B cell (primary cell): Measurements from ENCODE around the gene HJURP. TPM values are rescaled to one million over a fixed set of nuclear protein-coding genes. Genes with fewer than 3 reads are reported as not detected.

Experiments
- ATAC-seq: fragments of 200-7000 bp; cut with Tn5 transposase; one replicate; pipeline ENCODE4 v1.10.0; 2021; ENCODE audit warnings: low read depth, mild to moderate bottlenecking, moderate number of reproducible peaks, moderate library complexity
- CTCF ChIA-PET: fragments of 350-600 bp; sonication (Branson Sonifier 250); formaldehyde crosslinking; loops from one replicate; lab custom pipeline; 2021; ENCODE audit warnings: antibody characterized with exemption, inconsistent platforms; lab: Charles Lee
- POLR2A ChIA-PET: fragments of 350-600 bp; sonication (Branson Sonifier 250); formaldehyde crosslinking; loops from one replicate; lab custom pipeline; 2021; ENCODE audit warnings: antibody characterized with exemption; lab: Charles Lee
- DNase-seq: peaks from one replicate; pipeline ENCODE4 v3.0.0; 2013
- H2AFZ ChIP-seq: 2 replicates; pipeline ENCODE4 v1.6.1; 2012; ENCODE audit warnings: mild to moderate bottlenecking, low read depth, low read length; ENCODE audit not compliant: insufficient read depth, poor library complexity, severe bottlenecking
- H3K27ac ChIP-seq, 2 donors: 1 replicate in 1 of 2; 2 replicates in 1 of 2; pipeline ENCODE4 v1.5.1; 2012 to 2013; ENCODE audit warnings: low read length in 2 of 2, mild to moderate bottlenecking in 2 of 2, moderate library complexity in 1 of 2
- H3K27me3 ChIP-seq, 4 experiments: fragments of 200-600 bp in 1 of 4; sonication (generic) in 1 of 4; replicated peaks in 1 of 4; 1 replicate in 2 of 4; 2 replicates in 2 of 4; pipeline versions ENCODE4 v1.6.1 to v1.7.0; 2013 to 2016; ENCODE audit warnings: low read length in 3 of 4, mild to moderate bottlenecking in 2 of 4, mixed read lengths in 1 of 4, moderate library complexity in 1 of 4; ENCODE audit not compliant: insufficient read depth in 4 of 4, control insufficient read depth in 3 of 4; ENCODE audit errors: control extremely low read depth in 1 of 4
- H3K36me3 ChIP-seq, 2 experiments: replicated peaks in 1 of 2; 1 replicate in 1 of 2; 2 replicates in 1 of 2; pipeline versions ENCODE4 v1.6.1 to v1.7.1; 2013; ENCODE audit warnings: low read length in 1 of 2; ENCODE audit not compliant: insufficient read depth in 2 of 2, control insufficient read depth in 1 of 2; ENCODE audit errors: control extremely low read depth in 1 of 2, extremely low read depth in 1 of 2
- H3K4me1 ChIP-seq, 2 donors: fragments of 200-600 bp in 1 of 2; sonication (generic) in 1 of 2; 1 replicate in 1 of 2; 2 replicates in 1 of 2; pipeline versions ENCODE4 v1.5.1 to v1.6.1; 2013 to 2017; ENCODE audit warnings: low read length in 2 of 2; ENCODE audit not compliant: control insufficient read depth in 2 of 2, insufficient read depth in 2 of 2
- H3K4me2 ChIP-seq: replicated peaks from 2 replicates; pipeline ENCODE3; 2012; ENCODE audit warnings: mild to moderate bottlenecking, low read depth, low read length; ENCODE audit not compliant: poor library complexity, severe bottlenecking
- H3K4me3 ChIP-seq, 5 experiments: fragments of 200-600 bp in 1 of 5; sonication (generic) in 1 of 5; 1 replicate in 3 of 5; 2 replicates in 2 of 5; pipeline versions ENCODE4 v1.5.1 to v1.7.0; 2011 to 2016; ENCODE audit warnings: low read length in 4 of 5, mild to moderate bottlenecking in 4 of 5, low read depth in 2 of 5, control low read depth in 1 of 5, moderate library complexity in 1 of 5; ENCODE audit not compliant: insufficient read depth in 1 of 5; ENCODE audit errors: control extremely low read depth in 1 of 5, extremely low read depth in 1 of 5
- H3K79me2 ChIP-seq: fragments of 200-600 bp; sonication (generic); one replicate; pipeline ENCODE4 v1.6.0; 2016; ENCODE audit warnings: low read length; ENCODE audit not compliant: control insufficient read depth, insufficient read depth
- H3K9ac ChIP-seq: fragments of 200-600 bp; sonication (generic); 2 replicates; pipeline ENCODE4 v1.6.1; 2017; ENCODE audit warnings: mild to moderate bottlenecking, low read length, moderate library complexity
- H3K9me3 ChIP-seq, 3 donors: one replicate each; pipeline versions ENCODE4 v1.6.1 to v1.7.1; 2013; ENCODE audit warnings: low read length in 2 of 3; ENCODE audit not compliant: control insufficient read depth in 2 of 3, insufficient read depth in 1 of 3; ENCODE audit errors: control extremely low read depth in 1 of 3
- H4K20me1 ChIP-seq: 2 replicates; pipeline ENCODE4 v1.6.0; 2012; ENCODE audit warnings: mild to moderate bottlenecking, low read length; ENCODE audit not compliant: insufficient read depth, control insufficient read depth, poor library complexity, severe bottlenecking
- H3K27ac Mint-ChIP-seq: one replicate; pipeline ENCODE4 v1.8.0; 2021; ENCODE audit warnings: mixed read lengths
- H3K27me3 Mint-ChIP-seq: one replicate; pipeline ENCODE4 v1.8.0; 2021; ENCODE audit warnings: mixed read lengths
- H3K4me1 Mint-ChIP-seq: one replicate; pipeline ENCODE4 v1.8.0; 2021; ENCODE audit warnings: mixed read lengths
- H3K4me3 Mint-ChIP-seq: one replicate; pipeline ENCODE4 v1.8.0; 2021; ENCODE audit warnings: mixed read lengths
- H3K9me3 Mint-ChIP-seq: one replicate; pipeline ENCODE4 v1.8.0; 2022; ENCODE audit warnings: mixed read lengths; ENCODE audit not compliant: insufficient read depth
- CTCF ChIP-seq: fragments of 200-600 bp; IDR thresholded peaks from one replicate; pipeline ENCODE4 v1.8.0; 2022; ENCODE audit warnings: antibody characterized with exemption, mild to moderate bottlenecking
- EZH2 ChIP-seq: IDR thresholded peaks from 2 replicates; pipeline ENCODE4 v1.6.1; 2012; ENCODE audit warnings: borderline replicate concordance, low read depth, mild to moderate bottlenecking, moderate library complexity, low read length; ENCODE audit not compliant: insufficient read depth, poor library complexity, severe bottlenecking
- WGBS: methylation state at CpG from one replicate; pipeline ENCODE4 v1.1.5; 2013; ENCODE audit warnings: missing lambda C conversion rate; ENCODE audit not compliant: insufficient coverage; 5-methylcytosine and 5-hydroxymethylcytosine counted together
- intact Hi-C: fragments of 100-400 bp; cut with micrococcal nuclease; formaldehyde crosslinking; loops from one replicate; pipeline ENCODE4 v1.10.0; 2022
- polyA plus RNA-seq: library from polyadenylated mRNA; depleted of rRNA; stranded (reverse); fragments of >200 nt; gene quantifications from 2 replicates; pipeline ENCODE4 v1.2.3, GENCODE V29; 2012
- total RNA-seq, 2 donors: library from RNA; stranded (reverse); fragments of 120-200 nt in 1 of 2; gene quantifications; 1 replicate in 1 of 2; 2 replicates in 1 of 2; pipeline versions ENCODE4 v1.2.3 to v1.2.4, GENCODE V29; 2013 to 2022

The HJURP gene
- total and polyA plus RNA-seq, 2 donors (not counting 1 experiment from before 2014, with no cell fraction given): 0.42 to 0.73 TPM

- peaks cover 0 to 6% (median 0%) of the 10 kb centered on the region in 3 donors for H3K9me3 ChIP-seq
- no peak overlapping the region for H3K4me3 ChIP-seq
- H3K9ac ChIP-seq: no peak overlapping the region
- TF ChIP-seq CTCF (no peak), EZH2 (no peak)
- no peak overlapping the region for H2AFZ ChIP-seq
- ChIA-PET POLR2A (no interaction called here), CTCF (no interaction called here)
- Mint-ChIP-seq H3K27me3 (peaks cover 28% of the 10 kb centered on the region), H3K4me1 (no peaks in the 10 kb centered on the region), H3K4me3 (no peak overlapping the region), H3K9me3 (no peaks in the 10 kb centered on the region), H3K27ac (no peak overlapping the region)
- H4K20me1 ChIP-seq: no peaks in the 10 kb centered on the region
- 93% methylated on average over 2 of the region's 2 CpGs for WGBS
- H3K4me2 ChIP-seq: no peak overlapping the region
- no peaks in the 10 kb centered on the region for H3K79me2 ChIP-seq
- H3K4me1 ChIP-seq: no peaks in the 10 kb centered on the region
- H3K27me3 ChIP-seq: peaks cover 0 to 6% (median 0%) of the 10 kb centered on the region in 4 experiments
- no peak for DNase-seq
- intact Hi-C loops: no loop called here
- ATAC-seq: no peak
- no peaks in the 10 kb centered on the region for H3K36me3 ChIP-seq
- H3K27ac ChIP-seq: no peak overlapping the region
Observed at GRCh38 chr2:233814056-233814835, 40.1 kb downstream of the HJURP start.

- TF ChIP-seq EZH2 (no peak), CTCF (no peak)
- peaks cover 0 to 9% (median 0%) of the 10 kb centered on the region in 4 experiments for H3K27me3 ChIP-seq
- H4K20me1 ChIP-seq: no peaks in the 10 kb centered on the region
- Mint-ChIP-seq H3K27ac (no peak overlapping the region), H3K27me3 (peaks cover 28% of the 10 kb centered on the region), H3K4me3 (no peak overlapping the region), H3K4me1 (no peaks in the 10 kb centered on the region), H3K9me3 (no peaks in the 10 kb centered on the region)
- CTCF ChIA-PET: no interaction called here
- no peak overlapping the region for H2AFZ ChIP-seq
- DNase-seq (no peak), ATAC-seq (no peak)
- no peaks in the 10 kb centered on the region for H3K79me2 ChIP-seq
- no peak overlapping the region for H3K4me3 ChIP-seq
- H3K4me1 ChIP-seq: no peaks in the 10 kb centered on the region
- peaks cover 0 to 6% (median 0%) of the 10 kb centered on the region in 3 donors for H3K9me3 ChIP-seq
- H3K4me2 ChIP-seq: no peak overlapping the region
- no peak overlapping the region for H3K9ac ChIP-seq
- H3K36me3 ChIP-seq: no peaks in the 10 kb centered on the region
- intact Hi-C loops: no loop called here
- POLR2A ChIA-PET: no interaction called here
- WGBS: 91% methylated on average over 1 of the region's 3 CpGs
- H3K27ac ChIP-seq: no peak overlapping the region
Observed at GRCh38 chr2:233813236-233814055, 40.9 kb downstream of the HJURP start.
